H9 (cell line): ENCODE data around the gene SLC9A2. TPM values are rescaled to one million over a fixed set of nuclear protein-coding genes. Genes with fewer than 3 reads are reported as not detected.

Experiments used
- DNase-seq: peaks from one replicate; pipeline ENCODE4 v3.0.0-alpha.2; 2017
- H2AFZ ChIP-seq: one replicate; pipeline ENCODE4 v1.6.1; 2013; ENCODE audit warnings: mild to moderate bottlenecking, low read length, control low read depth, moderate library complexity
- H2AK5ac ChIP-seq: 2 replicates; pipeline ENCODE4 v1.6.1; 2013; ENCODE audit warnings: low read length, control low read depth, mixed read lengths; ENCODE audit not compliant: insufficient read length
- H2BK120ac ChIP-seq: one replicate; pipeline ENCODE4 v1.6.1; 2013; ENCODE audit warnings: low read depth, mild to moderate bottlenecking, low read length, control low read depth, inconsistent platforms; ENCODE audit not compliant: poor library complexity, severe bottlenecking
- H2BK12ac ChIP-seq: 2 replicates; pipeline ENCODE4 v1.6.1; 2013; ENCODE audit warnings: low read length, control low read depth, mixed read lengths, low read depth; ENCODE audit not compliant: insufficient read length
- H2BK15ac ChIP-seq: 2 replicates; pipeline ENCODE4 v1.6.1; 2013; ENCODE audit warnings: low read depth, low read length, control low read depth
- H2BK20ac ChIP-seq: one replicate; pipeline ENCODE4 v1.6.1; 2013; ENCODE audit warnings: low read depth, mild to moderate bottlenecking, low read length, control low read depth, inconsistent platforms; ENCODE audit not compliant: poor library complexity, severe bottlenecking
- H2BK5ac ChIP-seq: 2 replicates; pipeline ENCODE4 v1.6.1; 2013; ENCODE audit warnings: low read length, control low read depth, mixed read lengths; ENCODE audit not compliant: insufficient read length
- H3K14ac ChIP-seq: 2 replicates; pipeline ENCODE4 v1.6.1; 2013; ENCODE audit warnings: low read length, control low read depth; ENCODE audit not compliant: insufficient read depth
- H3K18ac ChIP-seq: 2 replicates; pipeline ENCODE4 v1.6.1; 2013; ENCODE audit warnings: low read depth, mild to moderate bottlenecking, mixed read lengths, low read length, control low read depth; ENCODE audit not compliant: insufficient read length
- H3K23ac ChIP-seq: 2 replicates; pipeline ENCODE4 v1.6.1; 2013; ENCODE audit warnings: low read length, control low read depth, mixed read lengths, low read depth; ENCODE audit not compliant: insufficient read length
- H3K23me2 ChIP-seq: 2 replicates; pipeline ENCODE4 v1.6.1; 2013; ENCODE audit warnings: low read depth, mild to moderate bottlenecking, mixed read lengths, low read length, control low read depth; ENCODE audit not compliant: insufficient read length, poor library complexity, severe bottlenecking
- H3K27ac ChIP-seq: 2 replicates; pipeline ENCODE4 v1.5.1; 2013; ENCODE audit warnings: low read length, control low read depth, mixed read lengths, low read depth; ENCODE audit not compliant: insufficient read length
- H3K27me3 ChIP-seq: 2 replicates; pipeline ENCODE4 v1.6.1; 2013; ENCODE audit warnings: low read length, control low read depth, inconsistent platforms; ENCODE audit not compliant: insufficient read depth
- H3K4ac ChIP-seq: 2 replicates; pipeline ENCODE4 v1.6.1; 2013; ENCODE audit warnings: low read depth, mild to moderate bottlenecking, control low read depth, inconsistent platforms, low read length, moderate library complexity
- H3K4me1 ChIP-seq: 2 replicates; pipeline ENCODE4 v1.6.1; 2013; ENCODE audit warnings: low read length, control low read depth, inconsistent platforms; ENCODE audit not compliant: insufficient read depth
- H3K4me2 ChIP-seq: 2 replicates; pipeline ENCODE4 v1.6.1; 2013; ENCODE audit warnings: low read length, control low read depth, mixed read lengths; ENCODE audit not compliant: insufficient read length, insufficient read depth
- H3K56ac ChIP-seq: 2 replicates; pipeline ENCODE4 v1.6.1; 2013; ENCODE audit warnings: low read depth, mild to moderate bottlenecking, mixed read lengths, low read length, control low read depth; ENCODE audit not compliant: insufficient read length
- H3K79me1 ChIP-seq: 2 replicates; pipeline ENCODE4 v1.6.1; 2013; ENCODE audit warnings: low read depth, mild to moderate bottlenecking, moderate library complexity, low read length, control low read depth, inconsistent platforms; ENCODE audit not compliant: insufficient read depth, poor library complexity, severe bottlenecking
- H3K79me2 ChIP-seq: 2 replicates; pipeline ENCODE4 v1.6.1; 2013; ENCODE audit warnings: low read length, control low read depth, inconsistent platforms; ENCODE audit not compliant: insufficient read depth
- H3K9ac ChIP-seq: 2 replicates; pipeline ENCODE4 v1.6.1; 2013; ENCODE audit warnings: low read length, control low read depth, mixed read lengths; ENCODE audit not compliant: insufficient read length; ENCODE audit errors: extremely low read depth
- H3K9me3 ChIP-seq: one replicate; pipeline ENCODE4 v1.6.1; 2013; ENCODE audit warnings: low read depth, low read length, inconsistent platforms; ENCODE audit not compliant: control insufficient read depth
- H3T11ph ChIP-seq: one replicate; pipeline ENCODE4 v1.6.1; 2013; ENCODE audit warnings: mild to moderate bottlenecking, low read length, control low read depth, inconsistent platforms
- H4K20me1 ChIP-seq: one replicate; pipeline ENCODE4 v1.6.1; 2013; ENCODE audit not compliant: control insufficient read depth, insufficient read length, insufficient read depth
- H4K5ac ChIP-seq: 2 replicates; pipeline ENCODE4 v1.6.1; 2013; ENCODE audit warnings: low read depth, mild to moderate bottlenecking, mixed read lengths, low read length, control low read depth; ENCODE audit not compliant: insufficient read length
- H4K8ac ChIP-seq: replicated peaks from 2 replicates; pipeline ENCODE4 v1.6.1; 2013; ENCODE audit warnings: low read length, control low read depth, mixed read lengths, low read depth; ENCODE audit not compliant: insufficient read length
- H4K91ac ChIP-seq: 2 replicates; pipeline ENCODE4 v1.6.1; 2013; ENCODE audit warnings: low read depth, mild to moderate bottlenecking, moderate library complexity, mixed read lengths, low read length, control low read depth; ENCODE audit not compliant: insufficient read length
- H3K27ac Mint-ChIP-seq, 3 experiments: 2 replicates in 2 of 3; 3 replicates in 1 of 3; pipeline ENCODE4 v1.8.0; 2020 to 2021; ENCODE audit warnings: mixed read lengths in 3 of 3, mild to moderate bottlenecking in 1 of 3, moderate library complexity in 1 of 3
- H3K27me3 Mint-ChIP-seq: 2 replicates; pipeline ENCODE4 v1.8.0; 2021; ENCODE audit warnings: low read depth, mild to moderate bottlenecking, moderate library complexity, mixed read lengths
- H3K36me3 Mint-ChIP-seq, 3 experiments: 2 replicates in 2 of 3; 3 replicates in 1 of 3; pipeline ENCODE4 v1.8.0; 2020 to 2021; ENCODE audit warnings: low read depth in 3 of 3, mixed read lengths in 3 of 3; ENCODE audit not compliant: insufficient read depth in 1 of 3
- H3K4me1 Mint-ChIP-seq, 2 experiments: 2 replicates each; pipeline ENCODE4 v1.8.0; 2020; ENCODE audit warnings: mixed read lengths in 2 of 2
- H3K4me3 Mint-ChIP-seq, 2 experiments: 2 replicates in 1 of 2; 3 replicates in 1 of 2; pipeline ENCODE4 v1.8.0; 2020 to 2021; ENCODE audit warnings: mild to moderate bottlenecking in 2 of 2, mixed read lengths in 2 of 2, moderate library complexity in 1 of 2
- H3K9me3 Mint-ChIP-seq, 2 experiments: 2 replicates in 1 of 2; 3 replicates in 1 of 2; pipeline ENCODE4 v1.8.0; 2020; ENCODE audit warnings: mild to moderate bottlenecking in 2 of 2, mixed read lengths in 2 of 2, moderate library complexity in 1 of 2
- CTCF ChIP-seq: fragments of 200-600 bp; sonication (generic); conservative IDR thresholded peaks from 3 replicates; pipeline ENCODE4 v1.8.0; 2021; ENCODE audit warnings: antibody characterized with exemption, mild to moderate bottlenecking
- WGBS: extraction: QIAGEN DNeasy Blood & Tissue Kit; methylation state at CpG from one replicate; pipeline ENCODE4 v1.1.7; 2013; ENCODE audit warnings: missing lambda C conversion rate, low lambda C conversion rate, mixed read lengths; ENCODE audit not compliant: insufficient read length; ENCODE audit errors: extremely low coverage; 5-methylcytosine and 5-hydroxymethylcytosine counted together
- total RNA-seq: library from RNA; stranded (reverse); gene quantifications from 2 replicates; pipeline ENCODE4 v1.2.1, GENCODE V29; 2021

The SLC9A2 gene
- total RNA-seq, 1 experiment from 2014 or later, result 0.04 TPM

- Histone ChIP-seq H3K9me3 (no peaks in the 10 kb centered on the region), H3K4ac (no peak overlapping the region), H2BK15ac (no peak overlapping the region), H2BK12ac (no peak overlapping the region), H3K79me1 (no peaks in the 10 kb centered on the region), H2BK20ac (no peak overlapping the region), H3K27ac (no peak overlapping the region), H3K23ac (no peak overlapping the region), H3K9ac (no peak overlapping the region), H2AFZ (no peak overlapping the region), H3K18ac (no peak overlapping the region), H2BK5ac (no peak overlapping the region), H3K23me2 (no peaks in the 10 kb centered on the region), H3K27me3 (no peaks in the 10 kb centered on the region), H4K8ac (no peak overlapping the region), H3K4me1 (no peaks in the 10 kb centered on the region), H2AK5ac (no peak overlapping the region), H4K5ac (no peak overlapping the region), H3K79me2 (no peaks in the 10 kb centered on the region), H2BK120ac (no peak overlapping the region), H3K4me2 (no peak overlapping the region), H3K14ac (no peak overlapping the region), H3T11ph (no peak overlapping the region), H3K56ac (no peak overlapping the region), H4K20me1 (no peaks in the 10 kb centered on the region), H4K91ac (no peak overlapping the region)
- H3K27me3 Mint-ChIP-seq, result no peaks in the 10 kb centered on the region
- no peak for DNase-seq
- H3K4me1 Mint-ChIP-seq, result no peaks in the 10 kb centered on the region
- H3K9me3 Mint-ChIP-seq, result no peaks in the 10 kb centered on the region; a peak in 1 of 5 replicates
- H3K4me3 Mint-ChIP-seq, result no peak overlapping the region
- WGBS, result no CpG with 5 or more reads among the region's 3 CpGs
- H3K27ac Mint-ChIP-seq, result no peak overlapping the region
- no peaks in the 10 kb centered on the region for H3K36me3 Mint-ChIP-seq
- no peak for TF ChIP-seq CTCF
Observed at GRCh38 chr2:102743259-102743658, 123.9 kb downstream of the SLC9A2 start.
